Fibroblast of lung (primary cell): ENCODE measurements around the gene SLC6A7.

Experiments
- CTCF ChIP-seq, 2 donors: IDR thresholded peaks in 1 of 2; conservative IDR thresholded peaks in 1 of 2; 1 replicate in 1 of 2; 2 replicates in 1 of 2; pipeline ENCODE4 v1.5.1; 2011 to 2012; ENCODE audit warnings: low read length in 2 of 2, control low read depth in 1 of 2, inconsistent platforms in 1 of 2, low read depth in 1 of 2, mild to moderate bottlenecking in 1 of 2
- EZH2 ChIP-seq: IDR thresholded peaks from 2 replicates; pipeline ENCODE4 v1.5.1; 2012; ENCODE audit warnings: low read length, control low read depth, mild to moderate bottlenecking; ENCODE audit errors: missing control alignments

GRCh38 chr5:150239099-150239793, 49.4 kb downstream of the SLC6A7 start:
- TF ChIP-seq CTCF (conservative IDR thresholded peaks at IDR 0.05 in 1 of 2, IDR thresholded peaks at IDR 0.05 in 1 of 2; ENCODE audit: low read depth in 1 of 2, low read length in 2 of 2): no peak
- no peak for TF ChIP-seq EZH2
